ENCODE data around the gene IFT52. TPM values are rescaled to one million over a fixed set of nuclear protein-coding genes. Genes with fewer than 3 reads are reported as not detected.
"Not testable (repeated sequence)": the region's sequence is repeated elsewhere in the genome, so short reads cannot be mapped to it uniquely, and the experiment has no call there.

IFT52 gene
- total RNA-seq, 1 experiment from 2014 or later = 46.4 TPM

GRCh38 chr20:43650997-43651525 lies 60.3 kb downstream of the IFT52 start:
- CTCF ChIA-PET = no interaction called here
- BruUV-seq (replicated peaks) = no TSS peak
- Histone ChIP-seq H4K20me1 (ENCODE audit: insufficient read depth) (no peaks in the 10 kb centered on the region), H3K4me1 (replicated peaks; ENCODE audit: insufficient read depth) (peaks cover 1% of the 10 kb centered on the region; the same call in 1 of the 2 replicates), H3K27me3 (ENCODE audit: insufficient read depth, low read depth) (no peaks in the 10 kb centered on the region), H3K27ac (no peak overlapping the region), H2AFZ (no peak overlapping the region), H3K9me2 (ENCODE audit: insufficient read depth) (no peaks in the 10 kb centered on the region), H3K9me3 (ENCODE audit: insufficient read depth, low read depth) (no peaks in the 10 kb centered on the region), H3K79me2 (ENCODE audit: low read depth) (no peaks in the 10 kb centered on the region), H3K4me2 (no peak overlapping the region), H3F3A (ENCODE audit: insufficient read depth, low read depth) (peaks cover 5% of the 10 kb centered on the region; the same call in 1 of the 2 replicates), H3K4me3 (no peak overlapping the region), H3K36me3 (ENCODE audit: low read depth) (0 out of 2 replicates have a peak, but pooled peaks cover 3% of the 10 kb centered on the region)
- DNase-seq = no peak
- POLR2A ChIA-PET (ENCODE audit: unreplicated experiment) = no interaction called here
- no peak for TF ChIP-seq EZH2 (IDR thresholded peaks at IDR 0.05; ENCODE audit: low read depth)
- no peak for TF ChIP-seq CTCF (conservative IDR thresholded peaks at IDR 0.05)
- intact Hi-C loops (cut with micrococcal nuclease; ENCODE audit: unreplicated experiment) = no loop called here

GRCh38 chr20:43651650-43652184 lies 61.0 kb downstream of the IFT52 start:
- H3K4me2 ChIP-seq; H3K27me3 ChIP-seq (ENCODE audit: insufficient read depth, low read depth); H4K20me1 ChIP-seq (ENCODE audit: insufficient read depth); CTCF ChIA-PET; H3K4me1 ChIP-seq (replicated peaks; ENCODE audit: insufficient read depth); H2AFZ ChIP-seq; H3K9me2 ChIP-seq (ENCODE audit: insufficient read depth); H3K79me2 ChIP-seq (ENCODE audit: low read depth); H3F3A ChIP-seq (ENCODE audit: insufficient read depth, low read depth); H3K36me3 ChIP-seq (ENCODE audit: low read depth); intact Hi-C loops (cut with micrococcal nuclease; ENCODE audit: unreplicated experiment); BruUV-seq (replicated peaks); H3K4me3 ChIP-seq; POLR2A ChIA-PET (ENCODE audit: unreplicated experiment); DNase-seq; H3K27ac ChIP-seq; H3K9me3 ChIP-seq (ENCODE audit: insufficient read depth, low read depth): not testable (repeated sequence)

- H3K79me2 ChIP-seq (ENCODE audit: low read depth) = 0 out of 2 replicates have a peak, but pooled peaks cover 4% of the 10 kb centered on the region
- TF ChIP-seq CTCF (conservative IDR thresholded peaks at IDR 0.05) (no peak), EZH2 (IDR thresholded peaks at IDR 0.05; ENCODE audit: low read depth) (no peak)
- no peak overlapping the region for H3K4me2 ChIP-seq
These were observed 63.2 kb downstream of the IFT52 start for GRCh38 chr20:43653966-43654365.

GRCh38 chr20:43655176-43655575 lies 64.4 kb downstream of the IFT52 start:
- Histone ChIP-seq H3K4me1 (replicated peaks; ENCODE audit: insufficient read depth) (peaks cover 15% of the 10 kb centered on the region), H3F3A (ENCODE audit: insufficient read depth, low read depth) (peaks cover 14% of the 10 kb centered on the region; the same call in 1 of the 2 replicates)
- H3K4me3 ChIP-seq; H3K9me2 ChIP-seq (ENCODE audit: insufficient read depth); H3K4me2 ChIP-seq; H3K36me3 ChIP-seq (ENCODE audit: low read depth); H2AFZ ChIP-seq; intact Hi-C loops (cut with micrococcal nuclease; ENCODE audit: unreplicated experiment); H3K27ac ChIP-seq; CTCF ChIA-PET; H3K79me2 ChIP-seq (ENCODE audit: low read depth); H4K20me1 ChIP-seq (ENCODE audit: insufficient read depth); BruUV-seq (replicated peaks); H3K27me3 ChIP-seq (ENCODE audit: insufficient read depth, low read depth); DNase-seq; H3K9me3 ChIP-seq (ENCODE audit: insufficient read depth, low read depth); POLR2A ChIA-PET (ENCODE audit: unreplicated experiment): not testable (repeated sequence)

More at GRCh38 chr20:43653966-43654365, 63.2 kb downstream of the IFT52 start:
- no peaks in the 10 kb centered on the region for H3K9me2 ChIP-seq (ENCODE audit: insufficient read depth)
- POLR2A ChIA-PET (ENCODE audit: unreplicated experiment) = no interaction called here
- intact Hi-C loops (cut with micrococcal nuclease; ENCODE audit: unreplicated experiment) = no loop called here
- no peaks in the 10 kb centered on the region for H3K9me3 ChIP-seq (ENCODE audit: insufficient read depth, low read depth)
- DNase-seq = no peak
- no peak overlapping the region for H3K4me3 ChIP-seq
- no peaks in the 10 kb centered on the region for H4K20me1 ChIP-seq (ENCODE audit: insufficient read depth)
- peaks cover 14% of the 10 kb centered on the region; the same call in 1 of the 2 replicates for H3F3A ChIP-seq (ENCODE audit: insufficient read depth, low read depth)
- H3K36me3 ChIP-seq (ENCODE audit: low read depth) = no peaks in the 10 kb centered on the region
- BruUV-seq (replicated peaks) = no TSS peak
- no peak overlapping the region for H3K27ac ChIP-seq
- CTCF ChIA-PET = no interaction called here
- H2AFZ ChIP-seq = no peak overlapping the region
- peaks cover 13% of the 10 kb centered on the region for H3K4me1 ChIP-seq (replicated peaks; ENCODE audit: insufficient read depth)
- no peaks in the 10 kb centered on the region for H3K27me3 ChIP-seq (ENCODE audit: insufficient read depth, low read depth)

All from PC-9 (cell line).